ENCODE results near the gene CALN1.
"Not testable (repeated sequence)": the region's sequence is repeated elsewhere in the genome, so short reads cannot be mapped to it uniquely, and the experiment has no call there.

Gene CALN1

GRCh38 chr7:72101444-72101843 is 310.7 kb downstream of the CALN1 start:
- DNase-seq (ENCODE audit: low read depth in 1 of 2, low spot score in 1 of 2), result no peak

- no peak for DNase-seq (ENCODE audit: low read depth in 1 of 2, low spot score in 1 of 2)
These were observed 312.4 kb downstream of the CALN1 start for GRCh38 chr7:72099784-72100183.

GRCh38 chr7:72098807-72099580 is 313.1 kb downstream of the CALN1 start:
- no peak for DNase-seq (ENCODE audit: low read depth in 1 of 2, low spot score in 1 of 2)

- DNase-seq (ENCODE audit: low read depth in 1 of 2, low spot score in 1 of 2), result no peak
These were observed 314.9 kb downstream of the CALN1 start for GRCh38 chr7:72097226-72097625.

GRCh38 chr7:72092769-72093168 is 319.4 kb downstream of the CALN1 start:
- no peak for DNase-seq (ENCODE audit: low read depth in 1 of 2, low spot score in 1 of 2)

- DNase-seq (ENCODE audit: low read depth in 1 of 2, low spot score in 1 of 2), result no peak
These were observed 324.2 kb downstream of the CALN1 start for GRCh38 chr7:72087926-72088325.

- no peak for DNase-seq (ENCODE audit: low read depth in 1 of 2, low spot score in 1 of 2)
These were observed 331.1 kb downstream of the CALN1 start for GRCh38 chr7:72080865-72081510.

- DNase-seq (ENCODE audit: low read depth in 1 of 2, low spot score in 1 of 2), result no peak
These were observed 331.8 kb downstream of the CALN1 start for GRCh38 chr7:72080341-72080766.

GRCh38 chr7:72078856-72079255 is 333.3 kb downstream of the CALN1 start:
- DNase-seq (ENCODE audit: low read depth in 1 of 2, low spot score in 1 of 2), result no peak

GRCh38 chr7:72078301-72078700 is 333.8 kb downstream of the CALN1 start:
- no peak for DNase-seq (ENCODE audit: low read depth in 1 of 2, low spot score in 1 of 2)

- DNase-seq (ENCODE audit: low read depth in 1 of 2, low spot score in 1 of 2), result no peak
These were observed 334.4 kb downstream of the CALN1 start for GRCh38 chr7:72077786-72078185.

GRCh38 chr7:72072901-72073300 is 339.2 kb downstream of the CALN1 start:
- DNase-seq (ENCODE audit: low read depth in 1 of 2, low spot score in 1 of 2), result no peak

- DNase-seq (ENCODE audit: low read depth in 1 of 2, low spot score in 1 of 2), result no peak
These were observed 342.9 kb downstream of the CALN1 start for GRCh38 chr7:72069263-72069662.

- not testable (repeated sequence) for DNase-seq (ENCODE audit: low read depth in 1 of 2, low spot score in 1 of 2)
These were observed 346.4 kb downstream of the CALN1 start for GRCh38 chr7:72065764-72066163.

- DNase-seq (ENCODE audit: low read depth in 1 of 2, low spot score in 1 of 2), result no peak
These were observed 347.2 kb downstream of the CALN1 start for GRCh38 chr7:72064916-72065315.

GRCh38 chr7:72063330-72063729 is 348.8 kb downstream of the CALN1 start:
- DNase-seq (ENCODE audit: low read depth in 1 of 2, low spot score in 1 of 2), result no peak

GRCh38 chr7:72062666-72063065 is 349.5 kb downstream of the CALN1 start:
- no peak for DNase-seq (ENCODE audit: low read depth in 1 of 2, low spot score in 1 of 2)

- no peak for DNase-seq (ENCODE audit: low read depth in 1 of 2, low spot score in 1 of 2)
These were observed 352.2 kb downstream of the CALN1 start for GRCh38 chr7:72059925-72060324.

GRCh38 chr7:72058579-72058978 is 353.6 kb downstream of the CALN1 start:
- DNase-seq (ENCODE audit: low read depth in 1 of 2, low spot score in 1 of 2), result no peak

GRCh38 chr7:72057796-72058195 is 354.3 kb downstream of the CALN1 start:
- DNase-seq (ENCODE audit: low read depth in 1 of 2, low spot score in 1 of 2), result no peak

GRCh38 chr7:72057231-72057630 is 354.9 kb downstream of the CALN1 start:
- DNase-seq (ENCODE audit: low read depth in 1 of 2, low spot score in 1 of 2), result no peak

GRCh38 chr7:72055426-72055825 is 356.7 kb downstream of the CALN1 start:
- no peak for DNase-seq (ENCODE audit: low read depth in 1 of 2, low spot score in 1 of 2)

- DNase-seq (ENCODE audit: low read depth in 1 of 2, low spot score in 1 of 2), result no peak
These were observed 358.8 kb downstream of the CALN1 start for GRCh38 chr7:72053292-72053691.

All from activated CD4-positive, alpha-beta T cell treated with anti-CD3 and anti-CD28 coated beads, Interleukin-2, amount 50 U/mL, for 24 hours (primary cell).